Gastroesophageal sphincter (tissue), 3 donors: ENCODE results near the gene KITLG.

Experiments used
- POLR2AphosphoS5 ChIP-seq: sonication (generic); formaldehyde crosslinking; IDR thresholded peaks from one replicate; pipeline ENCODE4 v1.6.1; 2017; ENCODE audit warnings: antibody characterized with exemption
- TF ChIP-seq, protein P1 (sequence below), 4 experiments: fragments of 200-600 bp in 2 of 4; fragments of 450-650 bp in 2 of 4; sonication (generic) in 1 of 4; IDR thresholded peaks; one replicate each; pipeline ENCODE4 v1.5.1; 2017 to 2019; ENCODE audit warnings: antibody characterized with exemption in 4 of 4, mild to moderate bottlenecking in 2 of 4, moderate library complexity in 2 of 4

DNA sequence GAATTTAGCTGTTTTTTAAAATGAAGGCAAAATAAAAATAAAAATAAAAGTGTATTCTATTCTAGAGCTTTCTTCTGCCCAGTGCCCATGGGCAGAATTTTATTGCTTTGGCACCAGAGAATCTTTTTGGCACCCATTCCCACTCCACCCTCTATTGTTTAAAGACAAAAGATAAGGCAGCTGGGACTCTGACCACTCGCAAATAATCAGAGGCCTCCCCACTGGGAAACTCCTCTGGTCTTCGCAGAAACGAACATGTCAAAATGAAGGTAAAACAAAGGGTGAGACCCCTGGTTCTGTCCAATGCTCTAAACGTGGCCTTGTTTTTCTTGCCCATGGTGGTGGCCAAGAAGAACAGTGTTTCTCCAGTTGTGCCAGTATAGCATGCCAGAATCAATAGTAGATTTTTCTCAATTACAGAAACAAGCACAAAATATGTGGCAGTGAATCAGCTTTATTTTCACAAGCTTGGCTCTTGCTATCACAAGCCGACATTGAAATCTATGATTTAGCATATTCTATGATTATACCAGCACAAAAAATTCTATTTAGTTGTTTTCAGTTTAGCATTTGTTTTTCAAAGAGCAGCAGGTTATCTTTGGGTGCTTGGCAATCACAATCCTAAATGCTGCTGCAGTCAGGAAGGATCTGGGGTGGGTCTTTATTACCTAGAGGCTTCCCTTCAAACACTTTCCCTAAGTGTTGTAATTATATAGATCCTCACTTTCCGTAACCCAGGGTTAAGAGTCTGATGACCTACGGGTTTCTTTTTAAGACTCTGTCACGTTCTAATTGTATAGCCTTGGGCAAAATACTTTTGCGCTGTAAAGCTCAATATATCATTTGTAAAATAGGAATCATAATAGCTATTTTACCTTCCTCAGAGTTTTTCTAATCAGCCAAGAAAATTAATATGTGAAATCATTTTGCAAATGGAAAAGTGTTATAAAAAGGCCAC lies 50.5 kb downstream of the KITLG start:
- TF ChIP-seq, protein P1, sequence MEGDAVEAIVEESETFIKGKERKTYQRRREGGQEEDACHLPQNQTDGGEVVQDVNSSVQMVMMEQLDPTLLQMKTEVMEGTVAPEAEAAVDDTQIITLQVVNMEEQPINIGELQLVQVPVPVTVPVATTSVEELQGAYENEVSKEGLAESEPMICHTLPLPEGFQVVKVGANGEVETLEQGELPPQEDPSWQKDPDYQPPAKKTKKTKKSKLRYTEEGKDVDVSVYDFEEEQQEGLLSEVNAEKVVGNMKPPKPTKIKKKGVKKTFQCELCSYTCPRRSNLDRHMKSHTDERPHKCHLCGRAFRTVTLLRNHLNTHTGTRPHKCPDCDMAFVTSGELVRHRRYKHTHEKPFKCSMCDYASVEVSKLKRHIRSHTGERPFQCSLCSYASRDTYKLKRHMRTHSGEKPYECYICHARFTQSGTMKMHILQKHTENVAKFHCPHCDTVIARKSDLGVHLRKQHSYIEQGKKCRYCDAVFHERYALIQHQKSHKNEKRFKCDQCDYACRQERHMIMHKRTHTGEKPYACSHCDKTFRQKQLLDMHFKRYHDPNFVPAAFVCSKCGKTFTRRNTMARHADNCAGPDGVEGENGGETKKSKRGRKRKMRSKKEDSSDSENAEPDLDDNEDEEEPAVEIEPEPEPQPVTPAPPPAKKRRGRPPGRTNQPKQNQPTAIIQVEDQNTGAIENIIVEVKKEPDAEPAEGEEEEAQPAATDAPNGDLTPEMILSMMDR (IDR thresholded peaks at IDR 0.05): no peak
- no peak for TF ChIP-seq POLR2AphosphoS5
